ENCODE data around the gene LRIG2.
"Not testable (repeated sequence)": the region's sequence is repeated elsewhere in the genome, so short reads cannot be mapped to it uniquely, and the experiment has no call there.

LRIG2 gene

DNA sequence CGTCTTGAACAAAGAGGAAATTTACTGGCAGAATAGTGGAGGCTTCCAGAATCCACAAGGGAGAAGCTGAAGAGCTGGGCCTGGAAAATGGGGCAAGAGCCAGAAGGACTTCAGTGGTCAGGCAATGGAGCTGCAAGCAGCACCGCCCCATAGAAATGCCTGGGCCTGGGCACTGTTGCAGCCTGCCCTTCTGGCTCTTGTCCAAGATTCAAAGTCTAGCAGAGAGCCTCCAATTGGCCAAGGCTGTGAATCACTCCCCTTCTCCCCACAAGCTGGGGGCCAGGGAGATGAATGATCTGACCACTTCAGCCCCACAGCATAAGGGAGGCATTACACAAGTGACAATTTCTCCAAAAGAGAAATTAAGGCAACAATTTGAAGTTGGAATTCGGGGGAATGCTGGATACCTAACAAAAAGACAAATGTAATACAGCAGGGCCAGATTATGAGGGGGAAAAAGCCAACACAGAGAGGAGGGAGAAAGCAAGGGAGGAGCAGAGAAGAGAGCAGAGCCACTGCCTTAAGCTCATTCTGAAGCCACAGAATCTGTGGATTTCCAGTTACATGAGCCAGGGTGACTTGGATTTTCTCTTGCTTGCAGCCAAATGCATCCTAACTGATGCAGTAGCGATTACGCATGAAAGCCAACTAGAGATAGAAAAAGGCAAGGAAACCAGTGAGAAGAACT lies 80.3 kb downstream of the LRIG2 start:
- Histone ChIP-seq H3K4me3 (no peak overlapping the region), H3K4me2 (no peak overlapping the region), H3K36me3 (no peaks in the 10 kb centered on the region), H3K9ac (no peak overlapping the region), H3K27ac (no peak overlapping the region), H3K27me3 (no peaks in the 10 kb centered on the region), H3K4me1 (no peaks in the 10 kb centered on the region), H4K20me1 (no peaks in the 10 kb centered on the region), H3K9me3 (peaks cover 23% of the 10 kb centered on the region)
- no peak for TF ChIP-seq Cebpa-rat (IDR thresholded peaks at IDR 0.05)

DNA sequence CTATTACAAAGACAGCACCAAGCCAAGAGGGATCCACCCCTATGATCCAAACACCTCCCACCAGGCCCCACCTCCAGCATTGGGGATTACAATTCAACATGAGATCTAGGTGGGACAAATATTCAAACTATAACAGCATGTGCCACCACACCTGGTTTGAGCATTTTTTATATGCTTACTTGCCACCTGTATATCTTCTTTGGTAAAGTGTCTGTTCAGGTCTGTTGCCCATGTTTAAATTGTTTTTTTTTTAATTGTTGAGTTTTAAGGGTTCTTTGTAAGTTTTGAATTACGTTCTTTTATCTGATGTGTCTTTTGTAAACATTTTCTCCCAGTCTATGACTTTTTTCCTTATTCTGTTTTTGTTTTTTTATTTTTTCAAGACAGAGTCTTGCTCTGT lies 83.4 kb downstream of the LRIG2 start:
- Histone ChIP-seq H3K4me2 (no peak overlapping the region), H3K4me1 (no peaks in the 10 kb centered on the region), H4K20me1 (no peaks in the 10 kb centered on the region), H3K9me3 (peaks cover 27% of the 10 kb centered on the region), H3K4me3 (no peak overlapping the region), H3K27me3 (no peaks in the 10 kb centered on the region), H3K9ac (no peak overlapping the region), H3K36me3 (no peaks in the 10 kb centered on the region), H3K27ac (no peak overlapping the region)
- no peak for TF ChIP-seq Cebpa-rat (IDR thresholded peaks at IDR 0.05)

DNA sequence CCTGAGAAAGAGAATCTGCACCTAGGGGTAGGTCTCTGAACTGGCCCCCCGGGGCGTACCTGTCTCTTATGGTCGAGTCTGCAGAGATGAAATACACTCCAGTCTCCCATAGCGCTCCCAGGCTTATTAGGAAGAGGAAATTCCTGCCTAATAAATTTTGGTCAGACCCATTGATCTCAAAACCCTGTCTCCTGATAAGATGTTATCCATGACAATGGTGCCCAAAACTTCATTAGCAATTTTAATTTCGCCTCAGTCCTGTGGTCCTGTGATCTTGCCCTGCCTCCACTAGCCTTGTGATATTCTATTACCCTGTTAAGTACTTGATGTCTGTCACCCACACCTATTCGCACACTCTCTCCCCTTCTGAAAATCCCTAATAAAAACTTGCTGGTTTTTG lies 85.7 kb downstream of the LRIG2 start:
- not testable (repeated sequence) for H3K27me3 ChIP-seq, H3K4me2 ChIP-seq, H3K9ac ChIP-seq, H3K4me3 ChIP-seq, H3K36me3 ChIP-seq, H4K20me1 ChIP-seq, H3K4me1 ChIP-seq, H3K27ac ChIP-seq
- H3K9me3 ChIP-seq: peaks cover 27% of the 10 kb centered on the region

DNA sequence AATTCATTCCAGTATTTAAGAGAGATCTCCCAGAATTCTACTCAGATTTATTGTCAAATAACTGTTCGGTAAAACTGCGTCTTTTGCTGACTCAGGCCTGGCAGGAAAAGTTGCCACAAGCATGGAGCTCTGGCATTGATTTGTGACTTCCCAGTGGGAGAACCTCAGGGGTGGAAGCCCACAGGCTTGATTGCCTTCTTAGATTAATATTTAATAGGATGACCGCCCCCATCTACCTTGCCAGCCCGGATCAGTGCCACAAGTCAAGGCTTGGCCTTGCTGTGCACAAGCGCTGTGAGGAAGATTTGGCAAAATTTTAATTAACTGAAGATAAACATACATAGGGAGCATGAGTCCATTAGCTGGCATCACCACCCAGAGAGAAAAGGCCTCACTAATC lies 93.5 kb downstream of the LRIG2 start:
- Histone ChIP-seq H3K4me1 (peaks cover 7% of the 10 kb centered on the region), H3K4me2 (no peak overlapping the region), H3K9ac (no peak overlapping the region), H3K4me3 (no peak overlapping the region), H3K27me3 (no peaks in the 10 kb centered on the region), H3K9me3 (peaks cover 4% of the 10 kb centered on the region), H3K27ac (no peak overlapping the region), H3K36me3 (no peaks in the 10 kb centered on the region), H4K20me1 (no peaks in the 10 kb centered on the region)
- no peak for TF ChIP-seq Cebpa-rat (IDR thresholded peaks at IDR 0.05)

DNA sequence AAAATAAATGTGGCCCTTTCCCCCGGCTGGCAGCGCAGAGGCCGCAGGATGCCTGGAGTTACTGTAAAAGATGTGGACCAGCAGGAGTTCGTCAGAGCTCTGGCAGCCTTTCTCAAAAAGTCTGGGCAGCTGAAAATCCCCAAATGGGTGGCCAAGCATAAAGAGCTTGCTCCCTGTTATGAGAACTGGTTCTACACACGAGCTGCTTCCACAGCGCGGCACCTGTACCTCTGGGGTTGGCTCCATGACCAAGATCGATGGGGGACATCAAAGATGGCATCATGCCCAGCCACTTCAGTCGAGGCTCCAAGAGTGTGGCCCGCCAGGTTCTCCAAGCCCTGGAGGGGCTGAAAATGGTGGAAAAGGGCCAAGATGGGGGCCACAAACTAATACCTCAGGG lies 95.9 kb downstream of the LRIG2 start:
- Histone ChIP-seq H3K27ac (no peak overlapping the region), H3K27me3 (no peaks in the 10 kb centered on the region), H3K9me3 (peaks cover 19% of the 10 kb centered on the region), H3K4me3 (no peak overlapping the region), H3K36me3 (no peaks in the 10 kb centered on the region), H3K9ac (no peak overlapping the region), H4K20me1 (no peaks in the 10 kb centered on the region), H3K4me2 (no peak overlapping the region), H3K4me1 (peaks cover 7% of the 10 kb centered on the region)
- no peak for TF ChIP-seq Cebpa-rat (IDR thresholded peaks at IDR 0.05)

DNA sequence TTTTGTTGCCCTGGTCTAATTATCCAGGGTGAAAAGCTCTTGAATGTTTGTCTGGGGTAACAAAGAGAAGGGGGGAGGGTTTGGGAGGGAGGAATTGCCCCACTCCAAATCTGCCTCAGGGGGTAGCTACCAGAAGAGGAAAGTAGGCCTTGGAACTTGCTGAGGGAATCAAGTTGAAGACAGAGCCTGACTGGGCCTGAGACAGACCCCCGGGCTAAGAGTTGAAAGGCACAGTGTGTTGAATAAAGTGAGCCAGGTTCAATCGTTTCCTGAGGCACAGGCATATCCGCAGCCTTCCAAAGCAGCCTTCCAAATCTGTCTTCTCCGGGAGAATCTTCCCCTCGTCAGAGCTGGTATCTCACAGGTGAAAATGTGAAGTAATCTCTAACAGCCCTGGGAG lies 96.6 kb downstream of the LRIG2 start:
- no peak overlapping the region for H3K9ac ChIP-seq
- H3K9me3 ChIP-seq: peaks cover 19% of the 10 kb centered on the region
- H4K20me1 ChIP-seq: no peaks in the 10 kb centered on the region
- no peak for TF ChIP-seq Cebpa-rat (IDR thresholded peaks at IDR 0.05)
- H3K27ac ChIP-seq: no peak overlapping the region
- no peaks in the 10 kb centered on the region for H3K27me3 ChIP-seq
- no peak overlapping the region for H3K4me2 ChIP-seq
- peaks cover 7% of the 10 kb centered on the region for H3K4me1 ChIP-seq
- H3K36me3 ChIP-seq: no peaks in the 10 kb centered on the region
- H3K4me3 ChIP-seq: no peak overlapping the region

DNA sequence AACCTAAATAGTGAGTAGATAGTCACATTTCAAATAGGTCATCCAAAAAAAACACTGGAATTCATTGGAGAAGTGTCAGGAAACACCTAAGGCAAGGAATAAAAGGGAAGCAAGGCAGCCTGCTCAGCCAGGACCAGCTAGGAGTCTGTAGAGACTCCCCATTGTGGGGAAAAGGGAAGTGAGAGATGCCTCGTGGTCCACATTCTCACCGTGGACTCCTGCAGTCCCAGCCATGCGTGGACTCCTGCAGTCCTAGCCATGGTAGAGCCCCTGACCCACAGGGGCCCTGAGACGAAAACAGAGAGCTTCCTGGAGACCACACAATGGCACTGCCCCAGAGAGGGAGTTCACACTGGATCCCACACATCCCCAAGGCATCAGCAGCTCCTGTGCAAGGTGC lies 97.5 kb downstream of the LRIG2 start:
- H3K9ac ChIP-seq: no peak overlapping the region
- TF ChIP-seq Cebpa-rat (IDR thresholded peaks at IDR 0.05): no peak
- H3K27ac ChIP-seq: no peak overlapping the region
- peaks cover 19% of the 10 kb centered on the region for H3K9me3 ChIP-seq
- no peaks in the 10 kb centered on the region for H4K20me1 ChIP-seq
- H3K4me1 ChIP-seq: peaks cover 2% of the 10 kb centered on the region
- no peaks in the 10 kb centered on the region for H3K36me3 ChIP-seq
- no peak overlapping the region for H3K4me2 ChIP-seq
- H3K4me3 ChIP-seq: no peak overlapping the region
- H3K27me3 ChIP-seq: no peaks in the 10 kb centered on the region

DNA sequence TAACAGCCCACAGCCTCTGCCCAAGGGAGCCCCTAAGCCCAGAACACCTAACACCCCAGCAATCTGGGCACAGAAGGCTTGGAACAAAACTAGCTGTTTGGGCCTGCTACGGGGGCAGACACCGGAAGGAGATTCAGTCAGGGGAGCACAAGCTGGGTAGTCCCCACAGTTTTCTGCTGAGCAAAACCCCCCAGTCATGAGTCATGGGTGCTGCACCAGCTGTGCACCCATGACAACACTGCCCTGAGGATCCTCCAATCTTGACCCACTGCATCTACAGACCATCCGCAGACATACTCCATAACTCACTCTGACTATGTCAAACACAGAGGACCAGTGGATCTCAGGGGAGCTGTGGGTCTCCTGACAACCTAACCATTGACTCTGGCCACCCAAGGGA lies 105.1 kb downstream of the LRIG2 start:
- Histone ChIP-seq H3K27ac (no peak overlapping the region), H3K9me3 (peaks cover 5% of the 10 kb centered on the region; the same call in 1 of the 2 replicates), H3K9ac (no peak overlapping the region), H3K4me1 (no peaks in the 10 kb centered on the region), H4K20me1 (no peaks in the 10 kb centered on the region), H3K27me3 (no peaks in the 10 kb centered on the region), H3K36me3 (no peaks in the 10 kb centered on the region), H3K4me2 (no peak overlapping the region), H3K4me3 (no peak overlapping the region)
- no peak for TF ChIP-seq Cebpa-rat (IDR thresholded peaks at IDR 0.05)

DNA sequence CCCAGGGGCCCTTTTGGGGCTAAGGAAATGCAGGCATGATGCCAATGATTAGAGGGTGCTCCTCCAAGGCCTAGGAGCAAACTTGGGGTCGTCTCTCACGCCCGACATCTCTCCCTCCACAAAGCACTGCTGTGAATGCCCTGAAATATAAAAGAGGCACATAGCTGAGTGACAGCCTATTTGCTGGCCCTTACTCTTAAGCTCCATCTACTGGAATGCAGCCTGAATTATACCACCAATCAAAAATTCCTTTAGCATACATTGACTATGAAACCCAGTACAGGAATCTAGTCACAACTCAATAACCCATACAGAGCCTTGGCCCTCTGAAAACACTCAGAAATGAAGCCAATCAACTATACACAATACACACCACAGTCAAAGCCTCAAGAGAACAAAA lies 105.5 kb downstream of the LRIG2 start:
- Histone ChIP-seq H3K4me2 (no peak overlapping the region), H3K36me3 (no peaks in the 10 kb centered on the region), H3K27me3 (no peaks in the 10 kb centered on the region), H3K9me3 (peaks cover 1% of the 10 kb centered on the region; the same call in 1 of the 2 replicates), H3K4me3 (no peak overlapping the region), H3K9ac (no peak overlapping the region), H3K4me1 (no peaks in the 10 kb centered on the region), H3K27ac (no peak overlapping the region), H4K20me1 (no peaks in the 10 kb centered on the region)
- no peak for TF ChIP-seq Cebpa-rat (IDR thresholded peaks at IDR 0.05)

Data from BLaER1 (cell line).